GM12878 (cell line): ENCODE results near the gene CNN2. TPM values are rescaled to one million over a fixed set of nuclear protein-coding genes. Genes with fewer than 3 reads are reported as not detected.

Experiments
- CHD1 ChIP-seq: IDR thresholded peaks from 2 replicates; pipeline ENCODE4 v1.6.1; 2012; ENCODE audit warnings: low read depth, low read length, improper control_type of control experiment
- CREB1 ChIP-seq: IDR thresholded peaks from 2 replicates; pipeline ENCODE4 v1.6.1; 2012; ENCODE audit warnings: low read depth, mild to moderate bottlenecking, inconsistent platforms
- CREM ChIP-seq: IDR thresholded peaks from 2 replicates; pipeline ENCODE4 v1.6.1; 2014; ENCODE audit warnings: antibody characterized with exemption, low read depth
- DPF2 ChIP-seq: fragments of 450-650 bp; IDR thresholded peaks from 2 replicates; pipeline ENCODE4 v1.6.1; 2017; ENCODE audit warnings: mild to moderate bottlenecking
- IKZF1 ChIP-seq: fragments of 450-650 bp; conservative IDR thresholded peaks from 2 replicates; pipeline ENCODE4 v1.6.1; 2017; ENCODE audit warnings: antibody characterized with exemption, mild to moderate bottlenecking
- LARP7 ChIP-seq: fragments of 450-650 bp; IDR thresholded peaks from 2 replicates; pipeline ENCODE4 v1.6.1; 2017; ENCODE audit warnings: mild to moderate bottlenecking
- MLLT1 ChIP-seq: fragments of 450-650 bp; IDR thresholded peaks from 2 replicates; pipeline ENCODE4 v1.6.1; 2016; ENCODE audit warnings: mild to moderate bottlenecking
- MTA2 ChIP-seq: fragments of 450-650 bp; IDR thresholded peaks from 2 replicates; pipeline ENCODE4 v1.6.1; 2016; ENCODE audit warnings: low read depth, mild to moderate bottlenecking, moderate library complexity
- NFXL1 ChIP-seq: fragments of 450-650 bp; IDR thresholded peaks from 2 replicates; pipeline ENCODE4 v1.6.1; 2017; ENCODE audit warnings: antibody characterized with exemption, mild to moderate bottlenecking, borderline replicate concordance
- NR2C1 ChIP-seq: fragments of 450-650 bp; IDR thresholded peaks from 2 replicates; pipeline ENCODE4 v1.6.1; 2017; ENCODE audit warnings: antibody characterized with exemption, mild to moderate bottlenecking, moderate library complexity
- PBX3 ChIP-seq: IDR thresholded peaks from 2 replicates; pipeline ENCODE4 v1.6.1; 2011; ENCODE audit warnings: mild to moderate bottlenecking, low read depth, low read length, moderate library complexity; ENCODE audit not compliant: insufficient replicate concordance
- SMARCA5 ChIP-seq: fragments of 450-650 bp; IDR thresholded peaks from 2 replicates; pipeline ENCODE4 v1.6.1; 2017; ENCODE audit warnings: mild to moderate bottlenecking
- SMC3 ChIP-seq: IDR thresholded peaks from 2 replicates; pipeline ENCODE4 v1.6.1; 2011; ENCODE audit warnings: low read length, improper control_type of control experiment, borderline replicate concordance
- TCF7 ChIP-seq: IDR thresholded peaks from 2 replicates; pipeline ENCODE4 v1.6.1; 2014; ENCODE audit warnings: antibody characterized with exemption, borderline replicate concordance
- polyA plus RNA-seq, 11 experiments: library from polyadenylated mRNA; depleted of rRNA in 4 of 11; unstranded in 6 of 11; stranded (reverse) in 5 of 11; fragments of >200 nt; fragmentation: Nextera tagmentation in 4 of 11; fragmentation: Illumina TruSeq in 1 of 11; extraction: Ambion mirVana in 4 of 11; extraction: Trizol in 1 of 11; gene quantifications; 1 replicate in 1 of 11; 2 replicates in 10 of 11; pipeline versions ENCODE4 v1.2.1 to v1.2.3, GENCODE V29; 2011 to 2016; ENCODE audit warnings: inconsistent platforms in 2 of 11, missing spikeins in 2 of 11, low read depth in 1 of 11
- total RNA-seq, 4 experiments: library from RNA; depleted of rRNA in 3 of 4; stranded (reverse); fragments of >200 nt in 3 of 4; fragmentation: Illumina TruSeq in 1 of 4; extraction: Trizol in 1 of 4; gene quantifications; 2 replicates each; pipeline versions ENCODE4 v1.2.1 to v1.2.3, GENCODE V29; 2013 to 2021
- TF ChIP-seq, protein P1 (sequence below): fragments of 450-650 bp; IDR thresholded peaks from 2 replicates; pipeline ENCODE4 v1.6.1; 2017; ENCODE audit warnings: antibody characterized with exemption, mild to moderate bottlenecking, moderate library complexity
- TF ChIP-seq, protein P2 (sequence below), 3 experiments: IDR thresholded peaks in 2 of 3; conservative IDR thresholded peaks in 1 of 3; 2 replicates each; pipeline ENCODE4 v1.5.1; 2011; ENCODE audit warnings: low read depth in 3 of 3, low read length in 3 of 3, mild to moderate bottlenecking in 3 of 3, control low read depth in 2 of 3, moderate library complexity in 2 of 3, inconsistent platforms in 1 of 3, mixed read lengths in 1 of 3; ENCODE audit not compliant: control insufficient read depth in 2 of 3, insufficient read depth in 1 of 3; ENCODE audit errors: extremely low read depth in 1 of 3
- TF ChIP-seq, protein P3 (sequence below): IDR thresholded peaks from 2 replicates; pipeline ENCODE4 v1.6.1; 2012; ENCODE audit warnings: improper control_type of control experiment, low read depth, low read length; ENCODE audit not compliant: insufficient replicate concordance

CNN2 gene
- total and polyA plus RNA-seq, 10 of the 15 experiments (the other 5 are each of a cell fraction or from before 2014, with no cell fraction given): 34.7 to 311 (median 172) TPM

GRCh38 chr19:982567-983170 lies 43.7 kb upstream of the CNN2 start (continued):
- TF ChIP-seq MTA2: no peak
- peak; percentile 67 for TF ChIP-seq DPF2
- no peak for TF ChIP-seq MLLT1
- peak; percentile 97 for TF ChIP-seq LARP7
- TF ChIP-seq SMC3: peak; percentile 98
- TF ChIP-seq TCF7: no peak
- peak; percentile 85 for TF ChIP-seq IKZF1
- TF ChIP-seq, protein P1, sequence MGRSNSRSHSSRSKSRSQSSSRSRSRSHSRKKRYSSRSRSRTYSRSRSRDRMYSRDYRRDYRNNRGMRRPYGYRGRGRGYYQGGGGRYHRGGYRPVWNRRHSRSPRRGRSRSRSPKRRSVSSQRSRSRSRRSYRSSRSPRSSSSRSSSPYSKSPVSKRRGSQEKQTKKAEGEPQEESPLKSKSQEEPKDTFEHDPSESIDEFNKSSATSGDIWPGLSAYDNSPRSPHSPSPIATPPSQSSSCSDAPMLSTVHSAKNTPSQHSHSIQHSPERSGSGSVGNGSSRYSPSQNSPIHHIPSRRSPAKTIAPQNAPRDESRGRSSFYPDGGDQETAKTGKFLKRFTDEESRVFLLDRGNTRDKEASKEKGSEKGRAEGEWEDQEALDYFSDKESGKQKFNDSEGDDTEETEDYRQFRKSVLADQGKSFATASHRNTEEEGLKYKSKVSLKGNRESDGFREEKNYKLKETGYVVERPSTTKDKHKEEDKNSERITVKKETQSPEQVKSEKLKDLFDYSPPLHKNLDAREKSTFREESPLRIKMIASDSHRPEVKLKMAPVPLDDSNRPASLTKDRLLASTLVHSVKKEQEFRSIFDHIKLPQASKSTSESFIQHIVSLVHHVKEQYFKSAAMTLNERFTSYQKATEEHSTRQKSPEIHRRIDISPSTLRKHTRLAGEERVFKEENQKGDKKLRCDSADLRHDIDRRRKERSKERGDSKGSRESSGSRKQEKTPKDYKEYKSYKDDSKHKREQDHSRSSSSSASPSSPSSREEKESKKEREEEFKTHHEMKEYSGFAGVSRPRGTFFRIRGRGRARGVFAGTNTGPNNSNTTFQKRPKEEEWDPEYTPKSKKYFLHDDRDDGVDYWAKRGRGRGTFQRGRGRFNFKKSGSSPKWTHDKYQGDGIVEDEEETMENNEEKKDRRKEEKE: 0 out of 2 replicates have a peak, but pooled peaks have one; percentile 65
- no peak for TF ChIP-seq CREM
- TF ChIP-seq NR2C1: peak; percentile 22; the same call in 1 of the 2 replicates
- peak; percentile 97 for TF ChIP-seq SMARCA5
- TF ChIP-seq, protein P2, sequence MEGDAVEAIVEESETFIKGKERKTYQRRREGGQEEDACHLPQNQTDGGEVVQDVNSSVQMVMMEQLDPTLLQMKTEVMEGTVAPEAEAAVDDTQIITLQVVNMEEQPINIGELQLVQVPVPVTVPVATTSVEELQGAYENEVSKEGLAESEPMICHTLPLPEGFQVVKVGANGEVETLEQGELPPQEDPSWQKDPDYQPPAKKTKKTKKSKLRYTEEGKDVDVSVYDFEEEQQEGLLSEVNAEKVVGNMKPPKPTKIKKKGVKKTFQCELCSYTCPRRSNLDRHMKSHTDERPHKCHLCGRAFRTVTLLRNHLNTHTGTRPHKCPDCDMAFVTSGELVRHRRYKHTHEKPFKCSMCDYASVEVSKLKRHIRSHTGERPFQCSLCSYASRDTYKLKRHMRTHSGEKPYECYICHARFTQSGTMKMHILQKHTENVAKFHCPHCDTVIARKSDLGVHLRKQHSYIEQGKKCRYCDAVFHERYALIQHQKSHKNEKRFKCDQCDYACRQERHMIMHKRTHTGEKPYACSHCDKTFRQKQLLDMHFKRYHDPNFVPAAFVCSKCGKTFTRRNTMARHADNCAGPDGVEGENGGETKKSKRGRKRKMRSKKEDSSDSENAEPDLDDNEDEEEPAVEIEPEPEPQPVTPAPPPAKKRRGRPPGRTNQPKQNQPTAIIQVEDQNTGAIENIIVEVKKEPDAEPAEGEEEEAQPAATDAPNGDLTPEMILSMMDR (IDR thresholded peaks at IDR 0.05 in 2 of 3, conservative IDR thresholded peaks at IDR 0.05 in 1 of 3; ENCODE audit: control insufficient read depth in 2 of 3, extremely low read depth in 1 of 3, insufficient read depth in 1 of 3, low read depth in 3 of 3, low read length in 3 of 3): peak; percentile 73 to 95 (median 84); a peak in 4 of 6 replicates
- peak; percentile 71; the same call in 1 of the 2 replicates for TF ChIP-seq CHD1
- TF ChIP-seq PBX3: no peak
- no peak for TF ChIP-seq CREB1
- TF ChIP-seq, protein P3, sequence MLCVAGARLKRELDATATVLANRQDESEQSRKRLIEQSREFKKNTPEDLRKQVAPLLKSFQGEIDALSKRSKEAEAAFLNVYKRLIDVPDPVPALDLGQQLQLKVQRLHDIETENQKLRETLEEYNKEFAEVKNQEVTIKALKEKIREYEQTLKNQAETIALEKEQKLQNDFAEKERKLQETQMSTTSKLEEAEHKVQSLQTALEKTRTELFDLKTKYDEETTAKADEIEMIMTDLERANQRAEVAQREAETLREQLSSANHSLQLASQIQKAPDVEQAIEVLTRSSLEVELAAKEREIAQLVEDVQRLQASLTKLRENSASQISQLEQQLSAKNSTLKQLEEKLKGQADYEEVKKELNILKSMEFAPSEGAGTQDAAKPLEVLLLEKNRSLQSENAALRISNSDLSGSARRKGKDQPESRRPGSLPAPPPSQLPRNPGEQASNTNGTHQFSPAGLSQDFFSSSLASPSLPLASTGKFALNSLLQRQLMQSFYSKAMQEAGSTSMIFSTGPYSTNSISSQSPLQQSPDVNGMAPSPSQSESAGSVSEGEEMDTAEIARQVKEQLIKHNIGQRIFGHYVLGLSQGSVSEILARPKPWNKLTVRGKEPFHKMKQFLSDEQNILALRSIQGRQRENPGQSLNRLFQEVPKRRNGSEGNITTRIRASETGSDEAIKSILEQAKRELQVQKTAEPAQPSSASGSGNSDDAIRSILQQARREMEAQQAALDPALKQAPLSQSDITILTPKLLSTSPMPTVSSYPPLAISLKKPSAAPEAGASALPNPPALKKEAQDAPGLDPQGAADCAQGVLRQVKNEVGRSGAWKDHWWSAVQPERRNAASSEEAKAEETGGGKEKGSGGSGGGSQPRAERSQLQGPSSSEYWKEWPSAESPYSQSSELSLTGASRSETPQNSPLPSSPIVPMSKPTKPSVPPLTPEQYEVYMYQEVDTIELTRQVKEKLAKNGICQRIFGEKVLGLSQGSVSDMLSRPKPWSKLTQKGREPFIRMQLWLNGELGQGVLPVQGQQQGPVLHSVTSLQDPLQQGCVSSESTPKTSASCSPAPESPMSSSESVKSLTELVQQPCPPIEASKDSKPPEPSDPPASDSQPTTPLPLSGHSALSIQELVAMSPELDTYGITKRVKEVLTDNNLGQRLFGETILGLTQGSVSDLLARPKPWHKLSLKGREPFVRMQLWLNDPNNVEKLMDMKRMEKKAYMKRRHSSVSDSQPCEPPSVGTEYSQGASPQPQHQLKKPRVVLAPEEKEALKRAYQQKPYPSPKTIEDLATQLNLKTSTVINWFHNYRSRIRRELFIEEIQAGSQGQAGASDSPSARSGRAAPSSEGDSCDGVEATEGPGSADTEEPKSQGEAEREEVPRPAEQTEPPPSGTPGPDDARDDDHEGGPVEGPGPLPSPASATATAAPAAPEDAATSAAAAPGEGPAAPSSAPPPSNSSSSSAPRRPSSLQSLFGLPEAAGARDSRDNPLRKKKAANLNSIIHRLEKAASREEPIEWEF: no peak
- 0 out of 2 replicates have a peak, but pooled peaks have one; percentile 55 for TF ChIP-seq NFXL1
